Measurements from ENCODE around the gene CHADL.

CHADL gene

GRCh38 chr22:41204992-41205900 lies 35.5 kb downstream of the CHADL start, which contains the start of gene L3MBTL2:
Gene L3MBTL2 (plus strand): TSS chr22:41205312. CDS start chr22:41205363, 51 bp downstream.
- peak; percentile 81 for DNase-seq (ENCODE audit: low read depth)
- H3K4me3 ChIP-seq (ENCODE audit: low read depth, low read length), result peak within 1 kb of the TSS; percentile 96
- TF ChIP-seq CTCF (IDR thresholded peaks at IDR 0.05; ENCODE audit: control insufficient read depth, extremely low read depth, insufficient read depth), result no peak

- no peak for DNase-seq (ENCODE audit: low read depth)
These were observed 36.7 kb downstream of the CHADL start for GRCh38 chr22:41204066-41204465.

GRCh38 chr22:41203118-41203517 lies 37.6 kb downstream of the CHADL start:
- DNase-seq (ENCODE audit: low read depth), result no peak
- no peak for TF ChIP-seq CTCF (IDR thresholded peaks at IDR 0.05; ENCODE audit: control insufficient read depth, extremely low read depth, insufficient read depth)
- no peak overlapping the region for H3K4me3 ChIP-seq (ENCODE audit: low read depth, low read length)

More at GRCh38 chr22:41204066-41204465, 36.7 kb downstream of the CHADL start:
- no peak overlapping the region for H3K4me3 ChIP-seq (ENCODE audit: low read depth, low read length)
- no peak for TF ChIP-seq CTCF (IDR thresholded peaks at IDR 0.05; ENCODE audit: control insufficient read depth, extremely low read depth, insufficient read depth)

- no peak overlapping the region; the same call in 1 of the 2 replicates for H3K4me3 ChIP-seq (ENCODE audit: low read depth, low read length)
- no peak for TF ChIP-seq CTCF (IDR thresholded peaks at IDR 0.05; ENCODE audit: control insufficient read depth, extremely low read depth, insufficient read depth)
- DNase-seq (ENCODE audit: low read depth), result peak; percentile 75
These were observed 39.6 kb downstream of the CHADL start for GRCh38 chr22:41201141-41201540.

GRCh38 chr22:41198027-41198580 lies 42.6 kb downstream of the CHADL start:
- no peak for DNase-seq (ENCODE audit: low read depth)
- TF ChIP-seq CTCF (IDR thresholded peaks at IDR 0.05; ENCODE audit: control insufficient read depth, extremely low read depth, insufficient read depth), result 0 out of 2 replicates have a peak, but pooled peaks have one; percentile 9
- peak overlapping the region; percentile 73 for H3K4me3 ChIP-seq (ENCODE audit: low read depth, low read length)

- peak; percentile 36 for TF ChIP-seq CTCF (IDR thresholded peaks at IDR 0.05; ENCODE audit: control insufficient read depth, extremely low read depth, insufficient read depth)
- H3K4me3 ChIP-seq (ENCODE audit: low read depth, low read length), result peak overlapping the region; percentile 73
- DNase-seq (ENCODE audit: low read depth), result no peak
These were observed 43.4 kb downstream of the CHADL start for GRCh38 chr22:41197038-41197972.
